ENCODE data around the gene KCNH4. TPM values are rescaled to one million over a fixed set of nuclear protein-coding genes. Genes with fewer than 3 reads are reported as not detected.

The KCNH4 gene
- polyA plus RNA-seq, 12 donors: 0.05 to 0.07 (median 0.07) TPM; not detected in 9

DNA sequence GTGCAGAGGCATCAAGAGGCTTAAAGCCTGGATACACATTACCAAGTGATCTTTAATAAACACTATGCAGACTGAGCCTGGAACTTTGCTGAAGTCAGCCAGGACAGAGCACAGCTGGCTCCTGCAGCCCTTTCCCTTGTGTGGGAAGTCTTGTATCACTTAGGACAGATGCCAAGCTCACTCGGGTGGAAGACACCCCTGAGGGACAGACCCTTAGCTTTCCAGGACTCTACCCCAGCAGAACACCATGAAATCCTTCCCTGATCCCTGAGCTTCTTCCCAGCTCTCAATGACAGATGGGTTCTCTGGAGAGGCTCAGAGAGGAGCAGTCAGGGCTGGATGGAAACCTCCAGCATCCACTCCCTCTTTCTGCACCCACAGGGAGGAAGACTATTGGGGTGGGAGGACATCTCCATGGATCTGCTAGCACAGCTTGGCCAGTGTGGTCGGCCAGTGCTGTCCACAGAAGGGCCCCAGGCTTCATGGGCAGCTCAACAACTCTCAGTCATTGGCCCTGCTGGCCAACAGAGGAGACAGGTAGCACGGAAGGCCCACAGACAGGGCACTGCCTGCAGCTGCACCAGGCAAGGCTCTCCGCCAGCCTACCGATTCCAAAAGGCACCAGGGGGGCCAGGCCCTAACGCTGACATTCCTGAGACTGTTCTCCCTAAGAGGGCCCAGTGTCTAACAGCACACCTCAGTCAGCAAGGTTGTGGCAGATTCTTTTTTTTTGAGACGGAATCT is 42.0 kb downstream of the KCNH4 start:
- DNase-seq: no peak

DNA sequence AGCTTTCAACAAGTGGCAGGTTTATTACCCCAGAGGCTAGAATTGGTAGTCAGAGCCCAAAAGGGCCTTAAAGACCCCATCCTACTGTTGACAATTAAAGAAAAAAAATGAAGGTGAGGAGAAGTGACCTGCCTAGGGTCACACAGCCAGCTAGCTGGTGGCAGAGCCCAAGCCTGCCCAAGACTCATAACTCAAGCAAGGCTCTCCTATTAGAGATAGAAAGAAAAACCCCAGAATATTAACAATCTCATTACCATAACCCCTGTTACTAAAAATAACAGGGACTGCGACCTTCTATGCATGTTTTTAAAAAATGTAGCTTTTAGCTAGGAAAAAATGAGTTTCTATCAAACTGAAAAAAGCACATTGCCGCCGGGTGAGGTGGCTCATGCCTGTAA is 44.3 kb downstream of the KCNH4 start:
- no peak for DNase-seq

- no peak for DNase-seq
Measured at GRCh38 chr17:42135664-42136653, 45.0 kb downstream of the KCNH4 start.

DNA sequence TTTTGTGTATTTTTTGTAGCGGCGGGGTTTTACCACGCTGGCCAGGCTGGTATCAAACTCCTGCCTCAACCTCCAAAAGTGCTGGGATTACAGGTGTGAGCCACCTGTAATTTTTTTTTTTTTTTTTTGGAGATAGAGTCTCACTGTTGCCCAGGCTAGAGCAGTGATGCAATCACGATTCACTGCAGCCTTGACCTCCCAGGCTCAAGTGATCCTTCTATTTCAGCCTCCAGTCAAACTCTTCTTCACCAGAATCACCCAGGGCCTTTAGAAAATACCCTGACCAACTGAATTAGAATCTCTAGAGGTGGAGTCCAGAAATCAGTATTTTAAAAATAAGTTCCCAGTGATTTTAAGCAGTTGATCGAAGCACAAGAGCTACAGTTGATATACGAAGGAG is 45.8 kb downstream of the KCNH4 start:
- no peak for DNase-seq

DNA sequence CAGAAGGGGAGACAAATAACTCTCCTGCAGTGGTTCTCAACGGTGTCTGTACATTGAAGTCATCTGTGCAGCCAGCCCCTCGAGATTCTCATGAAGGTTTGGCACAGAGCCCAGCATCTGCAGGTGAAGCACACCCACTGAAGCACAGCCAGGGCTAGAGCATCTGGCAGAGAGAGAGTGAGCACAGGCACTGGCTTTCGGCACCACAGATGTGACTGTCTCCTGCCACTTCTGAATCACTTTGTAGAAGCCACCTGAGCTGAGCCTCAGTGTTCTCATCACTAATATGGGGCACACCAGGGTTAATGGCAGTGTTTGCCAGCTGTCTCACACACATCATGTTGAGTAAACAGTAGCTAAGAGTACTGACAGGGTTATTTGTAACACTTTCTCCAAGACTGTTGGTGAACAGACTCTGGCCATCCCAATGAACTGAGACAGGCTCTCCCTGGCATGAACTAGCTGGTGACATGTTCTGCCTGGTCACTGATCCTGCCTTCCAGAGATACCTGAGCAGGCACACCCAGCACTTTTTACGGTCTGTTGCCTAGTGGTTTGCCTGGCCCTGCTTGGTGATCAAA is 47.4 kb downstream of the KCNH4 start:
- no peak for DNase-seq

GRCh38 chr17:42132941-42133340 is 48.0 kb downstream of the KCNH4 start:
- DNase-seq: no peak

GRCh38 chr17:42131981-42132432 is 48.9 kb downstream of the KCNH4 start:
- no peak for DNase-seq

DNA sequence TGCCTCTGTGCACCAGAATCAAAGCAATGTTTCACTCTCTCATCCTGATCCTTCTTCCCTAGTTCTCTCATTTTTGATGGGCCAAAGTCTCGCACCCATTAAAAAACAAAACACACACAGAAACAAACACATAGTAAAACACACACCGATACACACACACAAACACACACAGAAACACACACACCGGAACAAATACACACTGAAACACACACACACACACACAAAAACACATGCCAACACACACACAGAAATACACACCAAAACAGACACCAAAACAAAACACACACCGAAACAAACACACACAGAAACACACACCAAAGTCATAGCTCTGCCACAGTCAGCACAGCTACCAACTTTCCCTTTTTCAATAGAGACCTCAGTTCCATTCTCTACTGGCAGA is 49.7 kb downstream of the KCNH4 start:
- no peak for DNase-seq

DNA sequence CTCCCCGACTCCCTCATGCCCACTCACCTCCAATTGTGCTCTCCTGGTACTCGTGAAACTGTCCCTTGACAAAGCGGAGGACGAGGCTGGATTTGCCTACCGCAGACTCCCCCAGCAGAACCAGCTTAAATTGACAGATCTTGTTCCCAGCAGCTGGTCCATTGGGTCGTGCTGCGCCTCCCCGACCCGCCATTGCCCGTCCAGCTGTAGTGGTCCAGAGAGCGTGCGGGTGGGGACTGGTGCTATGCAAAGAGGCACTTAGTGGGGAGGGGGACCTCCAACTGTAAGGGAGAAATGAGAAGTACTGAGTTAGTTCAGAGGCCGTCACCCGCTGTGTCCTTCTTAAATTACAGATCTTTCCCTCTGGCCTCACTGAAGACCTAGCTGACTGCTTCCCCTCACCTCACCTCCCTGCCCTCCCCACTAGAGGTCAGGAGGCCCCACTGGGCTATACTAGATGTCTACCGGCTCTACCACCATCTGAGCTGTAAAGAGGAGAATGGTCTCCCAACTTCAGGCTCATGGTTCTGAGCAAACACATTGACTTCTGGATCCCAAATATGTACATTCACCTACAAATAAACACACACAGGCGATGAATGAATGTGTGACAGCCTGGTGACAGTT is 50.5 kb downstream of the KCNH4 start:
- no peak for DNase-seq

DNA sequence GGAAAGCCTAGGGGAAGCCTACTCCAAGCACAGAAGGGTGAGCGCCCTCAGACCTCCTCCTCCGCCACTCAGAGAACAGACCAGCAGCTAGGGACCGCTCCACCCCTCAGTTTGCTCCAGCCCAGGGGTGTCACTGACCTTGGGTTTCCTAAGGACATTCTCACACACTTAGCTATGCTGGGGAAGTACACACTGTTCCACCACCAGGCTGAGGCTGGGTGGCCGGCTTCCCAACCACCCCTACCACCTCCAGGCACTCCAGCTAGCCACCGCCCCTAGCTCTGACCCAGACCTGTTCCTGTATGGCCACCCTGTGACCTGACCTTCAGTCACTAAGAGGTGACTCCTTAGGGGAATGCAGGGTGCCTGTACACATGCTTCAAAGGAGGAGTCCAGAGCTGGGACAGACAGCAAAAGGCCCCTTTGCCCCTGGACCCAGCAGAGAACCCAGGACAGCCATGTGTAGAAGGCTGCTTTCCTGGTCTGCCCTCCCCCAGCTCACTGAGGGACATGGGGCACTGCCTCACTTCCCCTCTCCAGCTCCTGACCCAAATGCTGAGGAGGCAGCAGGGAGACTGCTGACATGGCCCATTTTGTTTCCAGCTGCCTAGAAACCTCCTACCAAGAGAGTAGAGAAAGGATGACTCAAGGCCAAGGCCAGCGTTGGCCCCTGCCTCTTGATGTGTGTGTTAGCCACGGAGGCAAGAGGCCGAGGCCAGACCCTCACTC is 51.7 kb downstream of the KCNH4 start:
- no peak for DNase-seq

- DNase-seq: no peak
Measured at GRCh38 chr17:42127414-42127813, 53.5 kb downstream of the KCNH4 start.

- no peak for DNase-seq
Measured at GRCh38 chr17:42126836-42127235, 54.1 kb downstream of the KCNH4 start.

- DNase-seq: no peak
Measured at GRCh38 chr17:42125565-42125964, 55.4 kb downstream of the KCNH4 start.

DNA sequence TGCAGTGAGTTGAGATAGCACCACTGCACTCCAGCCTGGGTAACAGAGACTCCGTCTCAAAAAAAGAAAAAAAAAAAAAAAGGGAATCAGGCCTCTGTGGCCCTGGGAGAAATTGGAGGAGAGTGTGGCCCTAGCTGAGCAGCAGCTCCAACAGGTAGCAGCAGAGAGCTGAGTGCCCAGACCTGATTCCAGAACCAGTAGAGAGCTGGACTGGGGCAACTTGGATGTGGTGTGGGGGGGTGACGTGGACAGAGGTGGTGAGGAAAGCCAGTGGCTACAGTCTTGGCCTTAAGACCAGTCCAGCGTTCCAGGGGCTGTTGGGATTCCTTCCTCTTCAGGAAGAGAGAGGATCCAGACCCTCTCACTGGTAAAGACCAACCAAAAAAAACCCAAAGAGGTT is 56.7 kb downstream of the KCNH4 start:
- no peak for DNase-seq

DNA sequence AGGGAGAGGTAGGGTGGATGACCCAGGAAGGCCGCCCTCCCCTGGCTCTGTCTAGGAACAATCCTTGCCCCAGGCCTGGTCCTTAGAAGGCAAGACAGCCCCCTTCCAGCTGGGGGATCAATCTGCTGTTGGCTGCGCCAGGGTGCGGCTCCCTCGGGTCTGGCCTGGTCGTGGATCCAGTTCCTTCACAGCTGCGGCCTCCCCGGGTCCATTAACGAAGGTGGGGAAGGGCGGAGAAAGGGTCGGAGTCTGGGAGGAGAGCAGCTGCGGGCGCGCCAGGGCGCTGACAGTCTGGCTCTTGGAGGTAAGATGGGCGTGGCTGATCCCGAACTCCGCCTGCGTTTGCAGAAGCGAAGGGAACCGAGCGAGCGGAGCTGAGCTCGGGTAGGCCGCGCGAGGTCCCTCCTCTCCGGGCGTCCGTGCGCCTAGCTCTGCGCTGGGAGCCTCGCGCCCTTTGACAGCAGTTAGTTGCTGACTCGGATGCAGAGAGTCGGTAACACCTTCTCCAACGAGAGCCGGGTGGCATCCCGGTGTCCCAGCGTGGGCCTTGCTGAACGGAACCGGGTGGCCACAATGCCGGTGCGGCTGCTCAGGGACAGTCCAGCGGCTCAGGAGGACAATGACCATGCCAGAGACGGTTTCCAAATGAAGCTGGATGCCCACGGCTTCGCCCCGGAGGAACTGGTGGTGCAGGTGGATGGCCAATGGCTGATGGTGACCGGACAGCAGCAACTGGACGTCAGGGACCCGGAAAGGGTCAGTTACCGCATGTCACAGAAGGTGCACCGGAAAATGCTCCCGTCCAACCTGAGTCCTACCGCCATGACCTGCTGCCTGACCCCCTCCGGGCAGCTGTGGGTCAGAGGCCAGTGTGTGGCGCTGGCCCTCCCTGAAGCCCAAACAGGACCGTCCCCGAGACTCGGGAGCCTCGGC is 58.3 kb downstream of the KCNH4 start, which contains the start of gene HSPB9:
TSS of gene HSPB9 (plus strand) at position 434 of the 933 bp plus-strand sequence. CDS start at position 481, 47 bp downstream.
- DNase-seq: peak; percentile 46

- peak; percentile 90 for DNase-seq
Measured at GRCh38 chr17:42120770-42121769, 59.9 kb downstream of the KCNH4 start, which contains the start of gene KAT2A. Gene KAT2A (minus strand): TSS chr17:42121367. CDS start chr17:42121304, 63 bp downstream.

- no peak for DNase-seq
Measured at GRCh38 chr17:42120161-42120769, 60.7 kb downstream of the KCNH4 start.

DNA sequence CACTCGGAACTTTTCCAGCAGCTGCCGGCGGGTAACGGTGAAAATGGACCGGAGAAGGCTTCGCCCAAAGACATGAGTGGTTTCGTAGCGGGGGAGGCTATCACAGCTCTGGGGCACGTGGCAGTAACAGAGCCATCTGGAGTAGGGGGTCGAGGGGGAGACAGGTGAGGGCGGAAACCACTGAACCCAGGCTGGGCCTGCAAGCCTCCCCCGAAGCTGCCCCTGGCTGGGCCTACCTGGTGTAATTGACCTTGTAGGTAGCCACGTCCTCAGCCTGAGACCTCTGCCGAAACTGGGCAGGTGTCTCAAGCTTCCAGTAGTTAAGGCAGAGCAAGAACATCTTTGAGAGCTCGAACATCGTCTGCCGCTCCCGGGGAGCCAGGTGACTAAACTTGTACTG is 61.6 kb downstream of the KCNH4 start:
- no peak for DNase-seq

Measured in muscle of arm (tissue), 12 donors.